Ovary (tissue), 9 donors: ENCODE results near the gene ELK3. TPM values are rescaled to one million over a fixed set of nuclear protein-coding genes. Genes with fewer than 3 reads are reported as not detected.

ENCODE experiments used
- DNase-seq, 5 donors: peaks; one replicate each; pipeline ENCODE4 v3.0.0-alpha.2; 2019 to 2020
- H3K27ac ChIP-seq, 2 donors: fragments of 200-600 bp; one replicate each; pipeline versions ENCODE4 v1.5.1 to v1.8.0; 2019 to 2022
- H3K27me3 ChIP-seq: fragments of 200-600 bp; one replicate; pipeline ENCODE4 v1.8.0; 2022
- H3K36me3 ChIP-seq: fragments of 200-600 bp; sonication (generic); one replicate; pipeline ENCODE4 v1.5.1; 2019
- H3K4me1 ChIP-seq: one replicate; pipeline ENCODE4 v1.8.1; 2013; ENCODE audit warnings: mild to moderate bottlenecking, moderate library complexity; ENCODE audit not compliant: insufficient read depth
- H3K4me3 ChIP-seq: fragments of 200-600 bp; sonication (generic); one replicate; pipeline ENCODE4 v1.5.1; 2017
- H3K9me3 ChIP-seq, 2 donors: fragments of 200-600 bp in 1 of 2; sonication (generic) in 1 of 2; one replicate each; pipeline versions ENCODE4 v1.5.1 to v1.8.1; 2013 to 2019; ENCODE audit warnings: mild to moderate bottlenecking in 1 of 2, moderate library complexity in 1 of 2
- EP300 ChIP-seq: sonication (generic); formaldehyde crosslinking; IDR thresholded peaks from one replicate; pipeline ENCODE4 v1.6.1; 2017; ENCODE audit warnings: antibody characterized with exemption
- POLR2A ChIP-seq: fragments of 450-650 bp; IDR thresholded peaks from one replicate; pipeline ENCODE4 v1.6.1; 2017; ENCODE audit warnings: antibody characterized with exemption, mild to moderate bottlenecking, moderate library complexity
- WGBS, 3 donors: extraction: QIAGEN DNeasy Blood & Tissue Kit in 1 of 3; methylation state at CpG; one replicate each; pipeline versions ENCODE4 v1.1.5 to v1.1.7; 2013 to 2017; 5-methylcytosine and 5-hydroxymethylcytosine counted together
- intact Hi-C, 4 donors: fragments of 100-400 bp; cut with DNase I; formaldehyde crosslinking; loops; one replicate each; pipeline versions ENCODE4 v1.11.0 to v1.15.1; 2022 to 2023
- polyA plus RNA-seq, 2 donors: library from polyadenylated mRNA; stranded (reverse); fragments of 200-250 nt in 1 of 2; fragments of 350-450 nt in 1 of 2; fragmentation: Illumina TruSeq in 1 of 2; extraction: RNeasy Lipid Tissue Mini Kit (QIAGEN cat#74804) in 1 of 2; gene quantifications; one replicate each; pipeline ENCODE4 v1.2.3, GENCODE V29; 2013 to 2014
- total RNA-seq, 7 donors: library from RNA; depleted of rRNA in 2 of 7; stranded (reverse); fragments of >200 nt in 2 of 7; fragmentation: NEBNext Ultra II Directional in 3 of 7; extraction: Animal tissue kit (Norgen Biotek cat#: 25700) in 3 of 7; gene quantifications; one replicate each; pipeline versions ENCODE4 v1.1.0 to v1.2.4, GENCODE V29; 2016 to 2023
- TF ChIP-seq, protein P1 (sequence below), 3 donors: fragments of 450-650 bp in 2 of 3; fragments of 200-600 bp in 1 of 3; IDR thresholded peaks; one replicate each; pipeline versions ENCODE4 v1.5.1 to v1.8.0; 2016 to 2022; ENCODE audit warnings: antibody characterized with exemption in 3 of 3, mild to moderate bottlenecking in 1 of 3
- donor health status: DM: no; HTN: no; CAD: no; lungs with moderate emphysema.
- donor health status: DM: no; HTN: no; CAD: no.
- donor health status: Bipolar disorder and iron deficiency.
- donor health status: DM: yes; HTN: yes; CAD: no.
- donor health status: DM: no; HTN: no; CAD: no.
- donor health status: DM: yes; HTN: yes; CAD: no.

ELK3 gene
- total and polyA plus RNA-seq, 9 donors, result 11.5 to 25.9 (median 15.6) TPM

DNA sequence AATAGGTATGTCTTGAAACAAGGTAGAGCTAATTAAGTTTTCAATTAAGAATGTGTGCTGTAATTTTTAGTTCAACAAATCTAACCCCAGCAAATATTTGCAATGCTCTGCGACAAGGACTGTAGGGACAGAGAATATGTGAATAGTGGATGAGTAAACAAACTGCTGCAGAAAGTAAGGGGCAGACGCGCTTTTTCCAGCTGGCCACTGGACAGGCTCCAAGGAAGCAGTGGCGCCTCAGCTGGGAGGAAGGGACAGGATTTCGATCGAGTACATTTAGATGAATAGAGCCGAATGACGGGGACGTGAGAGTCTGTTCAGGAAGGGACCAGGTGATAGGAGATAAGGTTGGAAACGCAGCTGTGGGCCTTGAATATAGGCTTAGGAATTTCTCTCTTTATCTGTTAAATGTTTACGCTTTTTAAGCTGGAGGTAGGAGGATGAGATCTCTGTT lies 69.3 kb downstream of the ELK3 start:
- WGBS, 3 donors, result 19 to 48% (median 26%) methylated on average over 11 of the region's 11 CpGs
- Histone ChIP-seq H3K4me1 (peaks cover 2% of the 10 kb centered on the region), H3K36me3 (no peaks in the 10 kb centered on the region), H3K9me3 (no peaks in the 10 kb centered on the region), H3K27me3 (no peaks in the 10 kb centered on the region), H3K27ac (no peak overlapping the region), H3K4me3 (no peak overlapping the region)
- no peak for DNase-seq
- TF ChIP-seq POLR2A (no peak), EP300 (no peak)
- TF ChIP-seq, protein P1, sequence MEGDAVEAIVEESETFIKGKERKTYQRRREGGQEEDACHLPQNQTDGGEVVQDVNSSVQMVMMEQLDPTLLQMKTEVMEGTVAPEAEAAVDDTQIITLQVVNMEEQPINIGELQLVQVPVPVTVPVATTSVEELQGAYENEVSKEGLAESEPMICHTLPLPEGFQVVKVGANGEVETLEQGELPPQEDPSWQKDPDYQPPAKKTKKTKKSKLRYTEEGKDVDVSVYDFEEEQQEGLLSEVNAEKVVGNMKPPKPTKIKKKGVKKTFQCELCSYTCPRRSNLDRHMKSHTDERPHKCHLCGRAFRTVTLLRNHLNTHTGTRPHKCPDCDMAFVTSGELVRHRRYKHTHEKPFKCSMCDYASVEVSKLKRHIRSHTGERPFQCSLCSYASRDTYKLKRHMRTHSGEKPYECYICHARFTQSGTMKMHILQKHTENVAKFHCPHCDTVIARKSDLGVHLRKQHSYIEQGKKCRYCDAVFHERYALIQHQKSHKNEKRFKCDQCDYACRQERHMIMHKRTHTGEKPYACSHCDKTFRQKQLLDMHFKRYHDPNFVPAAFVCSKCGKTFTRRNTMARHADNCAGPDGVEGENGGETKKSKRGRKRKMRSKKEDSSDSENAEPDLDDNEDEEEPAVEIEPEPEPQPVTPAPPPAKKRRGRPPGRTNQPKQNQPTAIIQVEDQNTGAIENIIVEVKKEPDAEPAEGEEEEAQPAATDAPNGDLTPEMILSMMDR (IDR thresholded peaks at IDR 0.05), result no peak
- intact Hi-C loops, result no loop called here

DNA sequence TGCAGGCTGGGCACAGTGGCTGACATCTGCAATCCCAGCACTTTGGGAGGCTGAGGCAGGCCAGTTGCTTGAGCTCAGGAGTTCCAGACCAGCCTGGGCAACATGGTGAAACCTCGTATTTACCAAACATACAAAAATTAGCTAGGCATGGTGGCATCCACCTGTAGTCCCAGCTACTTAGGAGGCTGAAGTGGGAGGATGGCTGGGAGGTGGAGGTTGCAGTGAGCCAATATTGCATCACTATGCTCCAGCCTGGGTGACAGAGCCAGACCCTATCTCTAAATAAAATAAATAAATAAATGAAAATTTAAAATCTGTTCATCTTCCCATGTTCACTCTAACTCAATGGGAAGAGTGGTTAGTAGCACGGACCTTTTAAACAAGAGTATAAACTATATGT lies 71.2 kb downstream of the ELK3 start:
- Histone ChIP-seq H3K27me3 (no peaks in the 10 kb centered on the region), H3K36me3 (no peaks in the 10 kb centered on the region), H3K27ac (no peak overlapping the region), H3K4me3 (no peak overlapping the region), H3K4me1 (peaks cover 2% of the 10 kb centered on the region), H3K9me3 (no peaks in the 10 kb centered on the region)
- intact Hi-C loops, result no loop called here
- 95 to 97% (median 97%) methylated on average over 2 of the region's 2 CpGs for WGBS, 3 donors
- no peak for DNase-seq
- TF ChIP-seq POLR2A (no peak), EP300 (no peak)
- TF ChIP-seq, protein P1 (IDR thresholded peaks at IDR 0.05), result no peak

DNA sequence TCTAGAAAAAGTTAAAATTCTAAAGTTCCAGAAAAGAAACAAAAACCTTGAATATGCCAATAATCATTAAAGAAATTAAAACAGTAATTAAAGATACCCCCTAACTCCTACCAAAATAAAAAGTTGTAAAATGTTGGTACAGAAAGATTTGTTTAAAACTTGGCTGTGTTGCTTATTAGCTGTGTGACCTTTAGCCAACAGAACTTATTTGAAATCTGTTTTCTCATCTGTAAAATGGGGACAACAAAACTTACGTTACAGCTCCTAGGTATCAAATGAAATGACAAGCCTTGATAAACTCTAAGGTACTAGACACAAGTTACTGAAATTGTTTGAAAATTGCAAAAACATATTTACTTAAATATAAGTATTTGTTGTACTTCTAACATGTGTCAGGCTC lies 71.7 kb downstream of the ELK3 start:
- WGBS, 3 donors, result 91 to 96% (median 96%) methylated on average over 1 of the region's 1 CpG
- intact Hi-C loops, result no loop called here
- no peaks in the 10 kb centered on the region for H3K9me3 ChIP-seq
- no peaks in the 10 kb centered on the region for H3K27me3 ChIP-seq
- no peak for DNase-seq
- TF ChIP-seq, protein P1 (IDR thresholded peaks at IDR 0.05), result no peak
- TF ChIP-seq POLR2A (no peak), EP300 (no peak)
- H3K36me3 ChIP-seq, result no peaks in the 10 kb centered on the region
- H3K27ac ChIP-seq, result no peak overlapping the region
- peaks cover 2% of the 10 kb centered on the region for H3K4me1 ChIP-seq
- H3K4me3 ChIP-seq, result no peak overlapping the region

DNA sequence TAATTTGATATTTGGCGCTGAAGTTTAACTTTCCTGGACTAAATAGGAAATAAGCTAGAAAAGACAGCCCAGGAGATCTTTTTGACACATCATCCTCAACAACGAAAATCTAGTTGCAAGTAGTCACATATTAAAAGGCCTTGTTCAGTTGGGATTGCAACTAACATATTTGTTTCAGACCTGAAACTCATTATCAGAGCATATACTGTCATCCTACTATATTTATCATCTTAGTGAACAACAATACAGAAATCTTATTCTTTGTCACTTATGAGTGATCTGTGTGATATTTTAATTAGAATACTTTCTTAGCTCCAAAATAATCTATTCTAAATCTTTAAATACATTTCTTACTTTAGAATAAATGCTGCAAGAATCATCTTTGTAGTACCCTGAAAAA lies 72.1 kb downstream of the ELK3 start:
- intact Hi-C loops, result no loop called here
- WGBS, 3 donors, result 71 to 78% (median 73%) methylated on average over 2 of the region's 2 CpGs
- TF ChIP-seq, protein P1 (IDR thresholded peaks at IDR 0.05), result no peak
- TF ChIP-seq EP300, result no peak
- TF ChIP-seq POLR2A, result no peak
- Histone ChIP-seq H3K4me3 (no peak overlapping the region), H3K36me3 (no peaks in the 10 kb centered on the region), H3K9me3 (no peaks in the 10 kb centered on the region), H3K4me1 (peaks cover 2% of the 10 kb centered on the region), H3K27me3 (no peaks in the 10 kb centered on the region), H3K27ac (no peak overlapping the region)
- DNase-seq, result no peak
